DOHH2 (cell line): Measurements from ENCODE around the gene COBLL1.

Source experiments
- CTCF ChIP-seq: fragments of 200-600 bp; sonication (generic); IDR thresholded peaks from one replicate; pipeline ENCODE4 v1.5.1; 2014; ENCODE audit warnings: antibody characterized with exemption, mild to moderate bottlenecking, low read depth, low read length; ENCODE audit not compliant: poor library complexity, severe bottlenecking
- EZH2phosphoT487 ChIP-seq: fragments of 200-600 bp; sonication (generic); IDR thresholded peaks from 2 replicates; pipeline ENCODE4 v1.6.1; 2017; ENCODE audit warnings: borderline replicate concordance, mild to moderate bottlenecking, antibody characterized with exemption, low read length, moderate library complexity, mixed read lengths

GRCh38 chr2:164725542-164725941 lies 116.1 kb downstream of the COBLL1 start:
- TF ChIP-seq CTCF (no peak), EZH2phosphoT487 (no peak)
